HG03135 (cell line): ENCODE results near the gene SLN.
"Not testable (repeated sequence)": the region's sequence is repeated elsewhere in the genome, so short reads cannot be mapped to it uniquely, and the experiment has no call there.

Experiments used
- ATAC-seq: cut with Tn5 transposase; IDR thresholded peaks from one replicate; pipeline ENCODE4 v1.9.1; 2021; ENCODE audit warnings: mild to moderate bottlenecking, moderate library complexity; ENCODE audit not compliant: unreplicated experiment

The SLN gene

GRCh38 chr11:107711861-107712755 lies at the start of gene SLN:
Gene SLN (minus strand): TSS chr11:107712056.
- no peak for ATAC-seq

- not testable (repeated sequence) for ATAC-seq
These were observed 47.0 kb upstream of the SLN start for GRCh38 chr11:107758719-107759355.

- ATAC-seq, result no peak
These were observed 45.8 kb upstream of the SLN start for GRCh38 chr11:107757661-107758060.

- ATAC-seq, result no peak
These were observed 44.7 kb upstream of the SLN start for GRCh38 chr11:107756553-107756952.

GRCh38 chr11:107752949-107753822 lies 41.3 kb upstream of the SLN start:
- ATAC-seq, result no peak

- ATAC-seq, result no peak
These were observed 40.7 kb upstream of the SLN start for GRCh38 chr11:107752508-107752907.

GRCh38 chr11:107751082-107751481 lies 39.2 kb upstream of the SLN start:
- no peak for ATAC-seq

- ATAC-seq, result no peak
These were observed 38.5 kb upstream of the SLN start for GRCh38 chr11:107750313-107750712.

- no peak for ATAC-seq
These were observed 35.8 kb upstream of the SLN start for GRCh38 chr11:107747622-107748021.

- ATAC-seq, result no peak
These were observed 32.9 kb upstream of the SLN start for GRCh38 chr11:107744736-107745135.

GRCh38 chr11:107743191-107743590 lies 31.3 kb upstream of the SLN start:
- no peak for ATAC-seq

GRCh38 chr11:107741044-107741823 lies 29.4 kb upstream of the SLN start:
- no peak for ATAC-seq

GRCh38 chr11:107740271-107740670 lies 28.4 kb upstream of the SLN start:
- no peak for ATAC-seq

GRCh38 chr11:107736546-107736945 lies 24.7 kb upstream of the SLN start:
- ATAC-seq, result no peak

- peak; percentile 65 for ATAC-seq
These were observed 21.7 kb upstream of the SLN start for GRCh38 chr11:107733518-107733917.

GRCh38 chr11:107732689-107733051 lies 20.8 kb upstream of the SLN start:
- ATAC-seq, result no peak

- ATAC-seq, result no peak
These were observed 20.3 kb upstream of the SLN start for GRCh38 chr11:107731941-107732688.

- no peak for ATAC-seq
These were observed 10.8 kb upstream of the SLN start for GRCh38 chr11:107722662-107723061.

GRCh38 chr11:107721207-107721606 lies 9.4 kb upstream of the SLN start:
- ATAC-seq, result no peak

GRCh38 chr11:107720303-107720774 lies 8.5 kb upstream of the SLN start:
- ATAC-seq, result no peak
